HG03354 (cell line): ENCODE results near the gene KIF19.
"Not testable (repeated sequence)": the region's sequence is repeated elsewhere in the genome, so short reads cannot be mapped to it uniquely, and the experiment has no call there.

Experiments
- ATAC-seq: cut with Tn5 transposase; IDR thresholded peaks from one replicate; pipeline ENCODE4 v1.9.1; 2021; ENCODE audit warnings: mild to moderate bottlenecking; ENCODE audit not compliant: unreplicated experiment, poor library complexity, severe bottlenecking

Gene KIF19

GRCh38 chr17:74325743-74326379, at the start of gene KIF19:
Gene KIF19, plus strand, starts transcription at chr17:74326226. Its CDS starts 124 bp downstream, at chr17:74326350.
- ATAC-seq: peak; percentile 78

DNA sequence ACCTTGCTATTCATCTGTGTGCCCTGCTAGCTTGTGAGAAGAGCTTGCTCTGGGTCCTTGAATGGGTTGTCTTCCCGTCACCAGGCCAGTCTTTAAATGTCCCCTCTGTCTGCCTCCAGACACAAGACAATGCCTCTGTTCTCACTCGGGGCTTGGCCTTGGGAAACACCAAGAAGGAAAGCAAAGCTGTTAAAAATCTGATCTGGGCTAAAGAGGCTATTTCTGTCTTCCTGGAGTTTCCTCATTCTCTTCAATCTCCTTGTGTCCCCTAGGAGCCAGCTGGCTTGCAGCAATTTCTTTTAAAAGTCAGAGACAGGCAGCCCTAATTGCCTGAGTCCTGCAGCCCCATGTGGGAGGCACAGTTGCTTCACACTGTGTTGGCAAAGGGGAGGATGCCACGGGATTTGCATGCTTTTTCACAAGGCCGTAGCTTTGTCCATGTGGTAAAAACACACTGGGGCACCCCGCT, 49.5 kb upstream of the KIF19 start:
- no peak for ATAC-seq

DNA sequence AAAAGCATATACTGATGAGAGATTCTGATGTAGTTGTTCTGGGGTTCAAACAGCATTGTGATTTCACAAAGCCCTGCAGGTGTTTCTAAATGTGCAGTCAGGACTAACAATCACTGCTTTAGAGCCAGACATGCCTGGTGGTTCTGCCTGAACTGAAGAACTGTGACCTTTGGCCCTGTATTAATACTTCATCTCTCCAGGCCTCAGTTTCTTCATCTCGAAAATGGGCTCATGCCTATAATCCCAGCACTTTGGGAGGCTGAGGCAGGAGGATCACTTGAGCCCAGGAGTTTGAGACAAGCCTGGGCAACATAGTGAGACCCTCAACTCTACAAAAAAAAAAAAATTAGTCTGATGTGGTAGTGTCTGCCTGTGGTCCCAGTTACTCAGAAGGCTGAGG, 48.1 kb upstream of the KIF19 start:
- no peak for ATAC-seq

DNA sequence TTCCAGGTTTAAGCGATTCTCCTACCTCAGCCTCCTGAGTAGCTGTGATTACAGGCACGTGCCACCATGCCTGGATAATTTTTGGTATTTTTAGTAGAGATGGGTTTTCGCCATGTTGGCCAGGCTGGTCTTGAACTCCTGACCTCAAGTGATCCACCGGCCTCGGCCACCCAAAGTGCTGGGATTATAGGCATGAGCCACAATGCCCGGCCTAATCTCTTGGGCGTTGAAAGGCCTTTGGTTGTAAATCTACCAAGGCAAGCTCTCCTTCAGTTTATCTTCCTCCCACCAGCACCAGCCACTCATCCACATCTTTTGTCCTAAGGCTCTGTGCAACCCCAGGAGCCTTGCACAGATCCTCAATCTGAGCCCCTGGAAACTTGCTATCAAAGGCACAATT, 46.4 kb upstream of the KIF19 start:
- ATAC-seq: not testable (repeated sequence)

- ATAC-seq: peak; percentile 45
Measured at GRCh38 chr17:74280093-74280513, 45.9 kb upstream of the KIF19 start.

GRCh38 chr17:74281799-74282198, 44.2 kb upstream of the KIF19 start:
- no peak for ATAC-seq

DNA sequence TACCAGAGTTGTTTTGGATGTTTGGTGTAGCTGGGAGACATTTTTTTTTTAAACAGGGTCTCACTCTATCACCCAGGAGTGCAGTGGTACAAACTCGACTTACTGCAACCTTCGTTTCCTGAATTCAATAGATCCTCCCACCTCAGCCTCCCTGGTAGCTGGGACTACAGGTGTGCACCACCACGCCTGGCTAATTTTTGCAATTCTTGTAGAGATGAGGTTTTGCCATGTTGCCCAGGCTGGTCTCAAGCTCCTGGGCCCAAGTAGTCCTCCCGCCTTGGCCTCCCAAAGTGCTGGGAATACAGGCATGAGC, 43.8 kb upstream of the KIF19 start:
- not testable (repeated sequence) for ATAC-seq

- ATAC-seq: no peak
Measured at GRCh38 chr17:74282587-74283370, 43.2 kb upstream of the KIF19 start.

GRCh38 chr17:74283371-74283673, 42.7 kb upstream of the KIF19 start:
- ATAC-seq: no peak

DNA sequence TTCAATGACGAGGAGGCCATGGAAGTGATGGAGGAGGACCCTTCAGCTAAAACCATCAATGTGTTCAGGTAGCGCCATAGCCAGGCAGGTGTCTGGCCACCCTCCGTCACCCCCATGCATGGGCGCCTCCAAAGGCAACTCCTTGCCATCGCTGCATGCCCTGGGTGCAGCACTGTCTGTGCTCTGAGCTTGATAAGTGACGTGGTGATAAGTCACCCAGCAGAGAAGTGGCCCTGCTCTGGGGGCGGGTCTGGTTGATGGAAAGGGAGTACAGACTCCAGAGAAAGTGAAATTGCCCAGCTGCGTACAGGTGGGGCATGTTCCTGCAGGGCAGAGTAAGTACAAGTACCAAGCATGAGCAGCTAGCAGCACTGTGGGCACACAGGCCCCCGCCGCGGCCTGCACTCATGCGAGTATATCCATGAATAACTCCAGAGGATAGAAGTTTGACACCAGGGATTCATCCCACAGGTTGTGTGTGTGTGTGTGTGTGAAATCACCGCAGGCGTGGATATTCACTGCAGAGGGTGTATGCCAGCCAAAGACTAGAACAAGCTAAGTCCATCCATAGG, 38.9 kb upstream of the KIF19 start:
- no peak for ATAC-seq

GRCh38 chr17:74288785-74289184, 37.2 kb upstream of the KIF19 start:
- no peak for ATAC-seq

DNA sequence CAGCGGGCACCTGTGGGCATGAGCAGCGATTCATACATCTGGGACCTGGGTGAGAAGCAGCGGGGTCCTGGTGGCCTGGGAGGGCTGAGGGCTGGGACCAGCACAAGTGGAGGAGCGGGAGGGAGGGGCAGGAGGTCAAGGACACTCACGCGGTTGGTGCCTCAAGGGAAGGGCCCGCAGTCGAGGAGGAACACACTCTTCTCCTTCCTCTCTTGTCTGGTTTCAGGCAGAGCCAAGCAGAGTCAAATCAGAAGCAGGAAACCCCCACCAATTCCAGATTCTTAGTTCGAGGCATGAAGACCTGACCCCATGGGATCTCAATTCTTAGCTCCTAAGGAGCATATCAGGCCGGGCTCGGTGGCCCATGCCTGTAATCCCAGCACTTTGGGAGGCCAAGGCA, 36.3 kb upstream of the KIF19 start:
- no peak for ATAC-seq

DNA sequence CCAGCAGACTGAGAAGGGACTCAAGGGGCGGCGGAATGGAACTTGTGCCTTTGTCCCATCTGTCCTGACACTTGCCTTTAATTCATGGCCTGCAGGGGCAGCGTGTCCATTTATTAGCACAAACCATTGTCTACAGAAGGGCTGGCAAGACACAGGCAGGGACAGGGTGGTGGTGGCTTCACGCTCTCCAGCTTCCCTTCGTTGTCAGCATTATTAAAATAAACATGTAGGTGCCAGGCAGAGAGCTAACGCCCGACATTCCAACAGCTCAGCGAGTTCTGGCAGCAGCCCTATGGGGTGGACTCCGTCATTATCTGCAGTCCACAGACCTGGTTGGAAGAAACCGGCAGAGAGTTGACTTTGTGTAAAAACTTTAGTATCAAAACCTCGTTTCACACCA, 35.7 kb upstream of the KIF19 start:
- ATAC-seq: no peak

DNA sequence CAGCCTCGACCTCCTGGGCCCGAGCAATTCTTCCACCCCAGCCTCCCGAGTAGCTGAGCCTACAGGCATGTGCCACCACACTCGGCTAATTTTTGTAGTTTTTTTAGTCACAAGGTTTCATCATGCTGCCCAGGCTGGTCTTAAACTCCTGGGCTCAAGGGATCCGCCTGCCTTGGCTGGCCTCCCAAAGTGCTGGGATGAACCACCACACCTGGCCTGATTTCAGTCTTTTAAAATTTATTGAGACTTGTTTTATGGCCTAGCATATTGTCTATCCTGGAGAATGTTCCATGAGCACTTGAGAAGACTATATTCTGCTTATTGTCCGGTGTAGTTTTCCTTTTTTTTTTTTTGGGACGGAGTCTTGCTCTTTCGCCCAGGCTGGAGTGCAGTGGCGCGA, 33.5 kb upstream of the KIF19 start:
- no peak for ATAC-seq

DNA sequence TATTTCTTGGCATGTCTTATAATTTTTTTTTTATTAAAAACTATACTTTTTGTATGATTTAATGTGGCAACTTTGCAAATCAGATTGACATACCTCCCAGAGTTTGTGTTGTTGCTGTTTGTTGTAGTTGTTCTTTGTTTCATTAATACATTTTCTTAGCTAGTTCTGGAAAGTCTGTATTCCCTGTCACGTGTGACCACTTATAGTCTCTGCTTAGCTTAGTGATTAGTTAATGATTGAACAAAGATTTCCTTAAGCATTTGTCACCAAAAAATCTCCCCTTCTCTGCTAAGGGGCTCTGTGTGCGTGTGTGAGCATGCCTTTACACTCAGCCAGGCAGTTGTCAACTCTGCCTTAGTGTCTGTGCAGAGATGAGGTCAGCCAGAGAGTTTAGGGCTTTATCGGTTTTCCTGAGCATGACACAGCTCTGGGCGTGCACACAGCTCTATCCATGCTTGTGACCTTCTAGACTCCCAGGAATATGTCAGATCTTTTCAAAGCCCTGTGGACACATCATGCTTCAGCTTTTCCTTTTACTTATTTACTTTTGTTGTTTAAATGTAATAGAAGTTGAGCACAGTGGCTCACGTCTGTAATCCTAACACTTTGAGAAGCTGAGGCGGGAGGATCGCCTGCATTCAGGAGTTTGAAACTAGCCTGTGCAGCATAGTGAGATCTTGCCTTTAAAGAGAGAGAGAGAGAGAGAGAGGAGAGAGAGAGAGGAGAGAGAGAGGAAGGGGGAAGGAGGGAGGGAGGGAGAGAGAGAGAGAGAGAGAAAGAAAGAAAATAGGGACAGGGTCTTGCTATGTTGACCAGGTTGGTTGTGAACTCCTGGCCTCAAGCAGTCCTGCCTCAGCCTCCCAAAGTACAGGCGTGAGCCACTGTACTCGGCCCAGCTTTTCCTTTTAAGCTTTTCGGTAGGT, 30.1 kb upstream of the KIF19 start:
- ATAC-seq: no peak

DNA sequence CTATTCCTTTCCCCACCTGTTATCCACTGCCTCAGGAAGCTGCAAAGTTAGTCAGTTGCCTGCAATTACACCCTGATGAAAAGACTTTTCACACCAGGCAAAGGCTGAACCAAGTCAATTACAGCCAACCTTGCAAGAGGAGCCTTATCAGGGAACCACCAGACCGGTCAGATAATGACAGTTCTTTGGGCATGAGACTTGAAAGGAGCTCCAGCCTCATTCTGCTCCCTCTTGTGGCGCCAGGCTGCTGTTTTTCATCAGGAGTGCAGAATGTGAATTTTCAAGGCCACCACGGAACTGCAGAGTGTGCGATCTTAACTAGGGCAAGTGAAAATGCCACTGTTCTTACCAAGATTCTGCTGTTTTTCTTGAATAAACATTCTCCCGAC, 29.5 kb upstream of the KIF19 start:
- ATAC-seq: no peak

GRCh38 chr17:74297941-74298340, 28.1 kb upstream of the KIF19 start:
- no peak for ATAC-seq

GRCh38 chr17:74298778-74299177, 27.2 kb upstream of the KIF19 start:
- no peak for ATAC-seq

DNA sequence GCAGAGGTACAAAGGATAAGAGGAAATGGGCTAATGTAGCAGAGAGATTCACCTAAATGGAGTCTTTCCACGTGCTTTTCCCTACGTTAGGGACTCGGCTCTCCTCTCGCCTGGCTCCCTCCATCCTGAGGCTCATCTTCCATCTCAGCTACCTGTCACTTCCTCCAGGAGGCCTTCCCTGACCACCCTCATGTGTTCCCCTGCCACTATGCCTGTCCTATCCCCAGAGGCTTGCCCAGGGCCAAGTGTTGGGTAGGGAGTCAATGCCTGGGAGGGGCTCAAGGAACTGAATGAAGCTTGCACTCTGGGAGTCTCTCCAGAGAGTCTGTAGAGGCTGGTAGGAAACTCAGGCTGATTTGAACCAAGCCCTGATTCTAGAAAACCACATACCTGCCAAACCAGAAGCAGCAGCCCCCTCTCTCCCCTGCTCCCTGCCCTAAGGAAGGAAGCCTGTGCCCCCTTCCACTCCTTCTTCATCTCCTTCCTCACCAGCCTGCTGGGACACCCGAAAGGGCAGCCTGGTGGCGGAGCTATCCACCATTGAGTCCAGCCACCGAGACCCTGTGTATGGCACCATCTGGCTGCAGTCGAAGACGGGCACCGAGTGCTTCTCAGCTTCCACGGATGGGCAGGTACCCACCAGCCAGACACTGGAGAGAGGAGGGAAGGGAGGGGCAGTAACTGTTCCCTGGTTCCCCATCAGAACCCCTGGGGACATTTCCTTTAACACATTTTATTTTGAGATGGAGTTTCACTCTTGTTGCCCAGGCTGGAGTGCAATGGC, 26.6 kb upstream of the KIF19 start:
- no peak for ATAC-seq

- no peak for ATAC-seq
Measured at GRCh38 chr17:74303305-74303704, 22.7 kb upstream of the KIF19 start.
